Erythroblast (primary cell): ENCODE measurements around the gene MGAT3.

Experiments
- DNase-seq, 2 experiments: peaks; one replicate each; lab custom pipeline; 2025; lab: John Stamatoyannopoulos, UW
- GATA1 ChIP-seq: IDR thresholded peaks from 2 replicates; pipeline ENCODE4 v1.6.1; 2011; ENCODE audit warnings: low read depth, mild to moderate bottlenecking, control low read depth, low read length, moderate library complexity
- POLR2A ChIP-seq: IDR thresholded peaks from 2 replicates; pipeline ENCODE4 v1.6.1; 2011; ENCODE audit warnings: mild to moderate bottlenecking, low read length

Gene MGAT3

DNA sequence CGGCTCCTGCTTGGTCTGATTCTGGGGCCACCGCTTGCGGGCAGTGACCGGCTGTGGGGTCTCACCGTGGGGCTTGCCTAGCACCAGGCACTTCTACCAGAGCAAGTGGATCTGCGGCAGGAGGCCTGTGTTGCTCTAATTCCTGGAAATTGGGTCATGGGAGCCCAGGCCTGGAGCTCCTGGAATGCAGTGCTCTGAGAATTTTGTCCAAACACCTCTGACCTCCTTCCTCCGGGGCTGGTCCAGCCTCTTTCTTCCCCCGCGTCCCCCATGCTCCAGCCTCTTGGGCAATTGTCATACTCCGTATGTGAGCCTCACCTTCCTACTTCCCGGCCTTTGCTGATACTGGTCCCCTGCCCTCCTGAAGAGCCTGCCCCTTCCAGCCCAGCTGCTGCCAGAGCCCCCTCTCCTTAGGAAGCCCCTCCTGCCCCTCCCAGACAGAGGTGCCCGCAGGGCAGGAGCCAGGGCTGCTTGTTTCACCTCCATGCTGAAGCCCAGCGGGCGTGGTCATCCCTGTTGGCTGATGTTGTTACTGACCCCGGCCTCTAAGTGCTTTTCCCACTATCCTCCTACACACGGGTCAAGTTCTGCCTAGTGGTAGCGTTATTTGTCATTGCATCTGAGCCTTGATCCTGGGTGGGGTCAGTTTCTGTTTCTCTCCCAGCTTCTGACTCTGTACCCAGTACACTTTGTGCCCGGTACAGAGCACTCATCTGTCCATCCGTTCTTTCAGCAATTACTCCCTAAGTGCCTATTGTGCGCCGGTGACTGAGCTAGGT lies 9.6 kb downstream of the MGAT3 start:
- DNase-seq, result peak; percentile 29 to 47
- TF ChIP-seq POLR2A (no peak), GATA1 (no peak)

GRCh38 chr22:39467390-39467895 lies 10.6 kb downstream of the MGAT3 start:
- no peak for TF ChIP-seq POLR2A
- no peak for TF ChIP-seq GATA1
- no peak for DNase-seq

GRCh38 chr22:39468487-39469325 lies 11.9 kb downstream of the MGAT3 start:
- TF ChIP-seq POLR2A (no peak), GATA1 (no peak)
- no peak for DNase-seq

GRCh38 chr22:39469326-39469680 lies 12.5 kb downstream of the MGAT3 start:
- TF ChIP-seq GATA1, result no peak
- TF ChIP-seq POLR2A, result no peak

GRCh38 chr22:39469681-39470450 lies 13.1 kb downstream of the MGAT3 start:
- TF ChIP-seq GATA1, result no peak
- no peak for TF ChIP-seq POLR2A

More at GRCh38 chr22:39469326-39469680, 12.5 kb downstream of the MGAT3 start:
- no peak for DNase-seq

DNA sequence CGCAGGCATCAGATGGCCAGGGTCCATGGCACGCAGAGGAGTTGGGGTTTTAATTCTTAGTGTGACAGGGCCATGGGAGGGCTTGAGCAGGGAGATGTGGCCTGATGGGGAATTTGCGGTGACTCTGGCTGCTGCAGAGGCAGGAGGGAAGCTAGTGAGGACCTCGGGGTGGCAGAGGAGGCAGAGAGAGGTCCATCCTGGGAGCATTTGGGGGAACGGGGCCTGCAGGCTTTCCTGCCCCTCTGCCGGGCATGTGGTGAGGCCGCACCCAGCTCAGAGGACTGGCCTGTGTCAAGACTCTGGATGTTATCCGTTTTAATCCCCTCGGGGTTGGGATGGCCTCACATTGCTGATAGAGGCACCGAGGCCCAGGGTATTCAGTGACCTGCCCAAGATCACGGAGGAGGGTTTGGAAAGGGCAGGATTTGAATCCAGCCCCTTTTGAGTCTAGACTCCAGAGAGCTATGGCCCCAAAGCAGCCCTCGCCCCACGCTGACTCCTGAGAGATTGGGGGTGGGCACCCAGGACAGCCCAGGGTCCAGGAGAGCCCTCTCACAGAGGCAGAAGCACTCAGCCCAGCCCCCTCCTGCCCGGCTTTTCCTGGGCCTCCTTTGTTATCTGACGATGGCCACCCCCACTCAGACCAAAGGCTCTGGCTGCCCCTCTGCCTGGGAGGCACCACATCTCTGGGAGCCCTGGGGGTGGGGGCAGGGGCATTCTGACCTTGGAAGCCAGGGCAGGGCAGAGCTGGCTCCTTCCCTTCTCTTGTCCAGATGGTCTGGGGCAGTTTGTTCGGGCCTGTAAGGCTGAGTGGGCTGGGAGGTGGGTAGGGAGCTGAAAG lies 13.9 kb downstream of the MGAT3 start:
- DNase-seq, result peak; percentile 57 to 70
- no peak for TF ChIP-seq POLR2A
- TF ChIP-seq GATA1, result no peak

More at GRCh38 chr22:39469681-39470450, 13.1 kb downstream of the MGAT3 start:
- peak; percentile 47 to 49 for DNase-seq

DNA sequence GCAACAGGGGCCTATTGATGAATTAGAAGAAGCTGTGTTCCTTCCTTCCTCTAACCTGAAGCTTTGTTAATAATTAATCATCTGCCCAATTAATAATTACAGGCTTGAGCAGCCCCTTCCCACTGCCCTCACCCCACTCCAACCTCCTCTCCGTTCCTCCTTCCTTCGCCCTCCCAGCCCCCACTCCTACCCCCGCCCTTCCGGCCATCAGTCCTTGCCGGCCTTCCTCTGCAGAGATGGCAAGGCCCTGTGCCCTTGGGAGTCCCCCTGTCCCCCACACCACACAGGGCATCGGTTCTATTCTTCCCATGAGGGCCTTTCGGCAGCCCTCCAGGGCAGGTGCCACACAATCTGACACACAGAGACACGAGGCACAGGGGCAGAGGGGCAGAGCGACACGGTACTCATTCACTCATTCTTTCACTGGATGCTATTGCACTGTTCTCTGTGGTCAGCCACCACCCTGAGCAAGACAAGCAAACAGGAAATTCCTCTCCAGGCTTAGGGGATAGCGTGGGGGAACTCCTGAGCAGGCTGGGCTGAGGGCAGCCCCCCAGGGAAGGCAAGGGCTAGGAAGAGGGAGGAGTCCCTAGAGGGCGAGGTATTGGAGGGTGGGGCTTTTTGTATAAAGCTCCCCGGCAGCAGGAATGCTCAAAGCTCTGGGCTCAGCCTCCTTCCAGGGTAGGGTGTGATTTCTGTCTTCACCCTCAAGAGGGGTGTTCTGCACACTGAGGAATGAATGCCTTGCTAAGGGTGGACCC lies 14.7 kb downstream of the MGAT3 start:
- TF ChIP-seq POLR2A, result no peak
- no peak for TF ChIP-seq GATA1

DNA sequence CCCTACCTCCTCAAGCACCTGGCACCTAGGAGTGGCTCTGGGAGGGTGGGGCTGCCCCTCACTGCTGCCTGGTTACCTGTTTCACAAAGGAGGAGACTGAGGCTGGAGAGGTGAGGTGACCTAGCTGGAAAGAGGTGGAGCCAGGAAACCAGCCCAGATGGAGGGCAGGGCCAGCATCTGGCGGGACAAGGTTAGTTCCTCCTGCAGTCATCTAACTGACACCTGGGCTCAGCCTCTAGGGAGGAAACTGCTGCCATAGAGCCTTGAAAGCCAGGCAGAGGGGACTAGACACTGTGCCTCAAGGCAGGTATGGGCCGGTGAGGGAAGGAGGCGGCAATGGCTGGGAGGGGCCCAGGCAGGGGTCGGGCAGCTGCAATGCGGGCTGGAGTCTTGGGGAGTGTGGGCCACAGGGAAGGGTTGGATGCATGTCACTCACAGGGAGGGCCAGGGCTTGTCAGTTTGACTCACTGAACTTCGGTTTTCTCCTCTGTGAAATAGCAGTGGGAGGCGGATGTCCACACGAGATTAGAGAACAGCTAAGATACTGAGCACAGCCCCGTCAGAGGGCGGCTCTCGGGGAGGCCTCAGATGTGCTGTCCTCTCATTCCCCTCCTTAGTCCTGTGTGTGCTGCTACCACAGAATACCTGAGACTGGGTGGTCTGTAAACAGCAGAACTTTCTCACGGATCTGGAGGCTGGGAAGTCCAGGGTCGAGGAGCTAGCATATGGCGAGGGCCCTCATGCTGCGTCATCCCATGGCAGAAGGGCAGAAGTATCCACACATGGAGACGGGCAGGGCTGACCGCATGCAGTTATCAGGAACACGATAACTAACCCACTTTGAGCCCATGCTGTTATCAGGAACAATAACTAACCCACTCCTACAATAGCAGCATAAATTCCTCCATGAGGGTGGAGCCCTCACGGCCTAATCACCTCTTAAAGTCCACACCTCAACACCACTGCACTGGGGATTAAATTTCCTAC lies 16.1 kb downstream of the MGAT3 start:
- TF ChIP-seq POLR2A (peak; percentile 65), GATA1 (no peak)
- peak; percentile 94 to 95 for DNase-seq

More for the DNA sequence above, 14.7 kb downstream of the MGAT3 start:
- DNase-seq, result peak; percentile 44 to 55

- no peak for TF ChIP-seq GATA1
- no peak for TF ChIP-seq POLR2A
- DNase-seq, result no peak
These were observed 17.0 kb downstream of the MGAT3 start for GRCh38 chr22:39473851-39474250.

DNA sequence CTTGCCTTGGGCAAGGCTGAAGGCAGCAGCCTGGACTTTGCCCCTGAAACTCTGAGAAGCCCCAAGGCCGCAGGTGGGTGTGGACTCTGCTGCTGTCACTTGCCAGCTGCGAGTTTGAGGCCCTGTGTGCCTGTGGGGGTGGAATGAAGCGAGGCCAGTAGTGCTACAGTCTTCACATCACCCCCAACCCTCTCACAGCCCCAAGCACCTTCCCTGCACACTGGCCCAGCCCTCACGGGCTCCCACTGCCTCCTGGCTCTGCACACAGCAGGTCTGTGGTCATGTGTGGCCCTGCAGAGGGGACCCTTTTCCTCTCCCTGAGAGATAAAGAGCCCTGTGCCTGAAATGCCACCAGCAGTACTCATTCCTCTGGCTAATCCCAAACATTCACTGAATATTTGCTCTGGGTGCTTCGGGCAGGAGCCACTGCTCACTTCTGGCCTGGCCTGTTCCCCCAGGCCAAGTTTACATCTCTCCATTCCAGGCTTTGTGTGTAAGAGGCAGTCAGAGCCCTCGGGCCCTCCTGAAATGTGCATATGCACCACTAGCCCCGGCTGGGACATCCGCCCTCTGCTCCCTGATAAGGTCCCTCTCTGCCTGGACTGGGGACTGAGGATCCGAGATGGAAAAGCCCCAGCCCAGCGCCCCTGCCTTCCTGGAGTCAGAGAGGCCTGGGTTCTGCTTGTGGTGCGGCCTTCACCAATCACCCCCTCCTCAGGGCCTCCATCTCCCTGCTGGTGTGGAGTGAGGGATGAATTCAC lies 17.7 kb downstream of the MGAT3 start:
- TF ChIP-seq GATA1, result no peak
- DNase-seq, result peak; percentile 54 to 61

DNA sequence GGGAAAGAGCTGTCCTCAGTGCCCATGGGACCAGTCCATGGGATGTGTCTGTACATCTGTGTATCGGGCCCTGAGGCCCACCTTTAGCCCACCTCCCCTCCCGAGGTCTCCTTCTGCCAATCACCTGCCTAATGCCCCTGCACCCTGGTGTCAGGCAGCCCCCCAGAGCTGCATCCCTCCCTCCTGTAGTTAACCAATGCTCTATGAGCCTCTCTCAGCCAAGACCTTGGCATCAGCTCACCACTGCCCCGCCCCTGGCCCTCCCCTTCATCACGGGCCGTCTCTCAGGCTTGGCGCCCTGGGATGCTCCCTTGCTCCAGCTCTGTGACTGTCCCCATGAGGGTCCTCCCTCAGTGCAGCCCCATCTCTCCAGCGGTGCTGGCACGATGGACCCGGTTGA lies 18.5 kb downstream of the MGAT3 start:
- TF ChIP-seq GATA1, result no peak
- TF ChIP-seq POLR2A, result no peak
- DNase-seq, result no peak
